Measurements from ENCODE around the gene TPRG1L.

TPRG1L gene

DNA sequence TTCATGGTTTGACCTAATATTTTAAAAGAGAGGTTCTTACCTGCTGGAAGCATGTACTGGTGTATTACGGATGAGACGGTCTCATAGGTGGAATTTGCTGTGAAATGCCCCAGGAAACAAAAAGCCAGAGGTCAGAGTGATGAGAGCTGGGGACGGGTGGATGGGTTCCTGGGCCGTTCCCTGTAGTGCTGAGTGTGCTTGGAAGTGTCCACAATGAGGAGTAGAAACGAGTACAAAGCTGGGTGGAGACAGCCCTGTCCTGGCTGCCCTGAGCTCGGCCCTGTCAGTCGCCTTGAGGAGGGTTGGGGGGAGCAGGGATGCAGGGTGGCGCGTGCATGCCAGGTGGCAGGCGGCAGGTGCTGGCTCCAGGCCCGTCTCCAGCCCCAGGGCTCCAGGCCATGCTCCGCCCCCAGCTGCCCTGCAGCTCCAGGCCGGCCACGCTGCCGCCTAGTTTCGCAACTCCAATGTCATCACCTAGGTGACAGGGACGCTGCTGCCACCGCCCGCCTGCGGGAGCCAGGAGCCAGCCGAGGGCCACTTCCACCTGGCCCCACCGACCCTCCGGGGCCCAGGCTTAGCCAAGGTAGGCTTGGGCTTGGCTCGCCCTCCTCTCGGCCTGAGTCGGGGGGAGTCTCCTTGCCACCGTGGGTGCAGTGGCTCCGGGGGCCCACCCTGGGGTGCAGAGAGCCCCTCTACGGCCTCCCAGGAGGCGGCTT, 43.9 kb downstream of the TPRG1L start:
- peak; percentile 27 for DNase-seq

- DNase-seq, result no peak
These were observed 44.6 kb downstream of the TPRG1L start for GRCh38 chr1:3669421-3669821.

DNA sequence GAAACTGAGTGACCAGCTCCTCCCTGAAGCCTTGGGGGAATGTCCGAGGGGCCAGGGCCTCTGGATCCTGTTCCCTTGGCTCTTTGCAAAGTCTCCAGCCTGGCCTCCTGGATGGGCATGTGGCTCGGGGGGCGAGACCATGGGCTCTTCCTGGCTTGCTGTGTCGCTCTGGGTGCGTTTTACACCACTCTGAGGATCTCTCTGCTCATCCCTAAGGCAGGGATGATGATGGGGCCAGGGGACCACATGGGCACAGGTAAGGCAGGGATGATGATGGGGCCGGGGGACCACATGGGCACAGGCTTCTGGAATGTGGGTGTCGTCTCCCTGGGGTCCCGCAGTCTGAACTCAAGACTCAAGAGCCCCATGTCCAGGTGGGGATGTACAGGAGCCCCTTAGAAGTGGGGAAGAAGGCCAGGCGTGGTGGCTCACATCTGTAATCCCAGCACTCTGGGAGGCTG, 45.2 kb downstream of the TPRG1L start:
- DNase-seq, result no peak

GRCh38 chr1:3670823-3671265, 46.0 kb downstream of the TPRG1L start:
- no peak for DNase-seq

DNA sequence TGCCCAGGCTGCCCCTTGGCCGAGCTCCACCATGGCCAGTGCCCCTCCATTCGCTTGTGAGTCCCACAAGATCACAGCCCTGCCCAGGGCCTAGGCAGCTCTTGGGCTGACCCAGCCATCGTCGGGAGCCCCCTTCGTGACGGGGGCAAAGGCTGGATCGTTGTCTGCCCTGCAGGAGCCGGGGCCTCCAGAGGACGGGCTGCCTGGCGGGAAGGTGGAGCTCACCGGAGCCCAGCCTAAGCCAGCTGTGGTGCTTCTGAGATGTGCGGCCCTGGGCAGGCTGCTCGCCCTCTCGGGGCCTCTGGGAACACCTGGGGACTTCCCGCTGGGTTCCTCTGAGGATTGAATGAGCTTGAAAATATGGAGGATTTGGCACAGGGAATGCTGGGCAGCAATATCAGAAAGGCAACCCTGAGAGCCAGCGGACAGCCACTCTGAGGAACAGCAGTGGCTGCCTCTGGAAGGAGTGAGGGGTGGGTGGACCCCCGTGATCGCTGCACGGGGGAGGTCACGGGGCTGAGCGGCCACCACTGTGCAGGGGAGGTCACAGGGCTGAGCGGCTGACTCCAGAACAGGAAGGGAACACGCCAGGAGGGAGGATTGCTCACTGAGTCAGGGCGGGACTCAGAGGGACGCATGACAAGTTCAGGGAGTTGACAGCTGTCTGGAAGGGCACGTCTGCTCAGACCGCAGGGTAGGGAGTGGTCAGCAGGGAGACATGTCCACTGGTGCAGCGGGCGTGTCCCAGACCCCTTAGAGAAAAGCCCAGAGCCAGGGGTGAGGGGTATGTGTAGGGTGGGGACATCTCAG, 46.8 kb downstream of the TPRG1L start:
- no peak for DNase-seq

DNA sequence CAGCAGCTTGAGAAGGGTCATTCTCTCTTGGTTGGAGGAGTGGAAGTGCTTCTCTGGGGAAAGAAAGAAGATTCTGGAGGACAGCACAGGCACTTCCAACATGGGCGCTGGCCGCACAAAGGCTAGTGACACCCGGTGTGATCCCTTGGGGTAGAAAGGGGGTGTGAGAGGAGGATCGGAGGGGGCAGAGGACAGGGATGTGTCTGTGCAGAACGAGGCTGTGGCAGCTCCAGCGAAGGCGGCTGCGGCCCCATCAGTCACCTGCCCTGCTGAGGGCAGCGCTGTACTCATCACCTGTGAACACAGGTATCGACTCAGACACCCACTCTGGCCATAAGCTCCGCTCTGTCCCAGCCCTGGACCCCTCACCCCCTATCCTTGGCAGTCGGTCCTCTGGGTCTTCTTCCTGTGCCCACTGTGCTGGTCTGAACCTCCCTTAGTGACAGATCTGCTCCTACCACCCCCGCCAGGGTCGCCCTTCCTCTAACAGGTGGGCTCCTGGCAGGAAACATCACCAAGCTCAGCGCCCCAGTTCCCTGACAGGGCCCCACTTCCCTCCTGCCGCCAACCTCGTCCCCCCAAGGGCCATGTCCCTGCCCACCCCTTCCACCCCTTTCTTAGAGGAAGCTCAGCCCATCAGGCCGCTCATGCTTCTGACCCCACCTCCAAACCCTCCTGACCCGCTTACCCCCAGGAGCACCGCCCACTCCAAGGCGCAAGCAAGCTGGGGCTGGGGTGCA, 47.6 kb downstream of the TPRG1L start:
- no peak for DNase-seq

DNA sequence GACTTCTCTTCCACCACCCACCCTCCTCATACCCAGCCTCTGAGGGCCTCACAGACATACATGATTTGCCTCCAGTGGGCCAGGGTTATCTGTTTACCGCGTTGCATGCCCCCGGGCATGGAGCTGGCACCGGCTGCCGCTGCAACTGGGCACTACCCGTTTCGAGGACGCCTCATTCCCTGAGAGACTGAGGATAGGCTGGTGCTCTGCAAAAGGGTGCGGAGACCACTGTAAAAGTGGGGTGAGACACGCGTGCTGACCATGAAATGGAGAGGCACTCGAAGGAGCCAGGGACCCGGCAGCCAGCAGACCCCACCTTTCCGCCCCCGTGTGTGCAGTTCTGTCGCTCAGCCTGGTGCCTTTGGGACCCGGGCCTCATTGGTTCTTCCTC, 48.2 kb downstream of the TPRG1L start:
- DNase-seq, result no peak

DNA sequence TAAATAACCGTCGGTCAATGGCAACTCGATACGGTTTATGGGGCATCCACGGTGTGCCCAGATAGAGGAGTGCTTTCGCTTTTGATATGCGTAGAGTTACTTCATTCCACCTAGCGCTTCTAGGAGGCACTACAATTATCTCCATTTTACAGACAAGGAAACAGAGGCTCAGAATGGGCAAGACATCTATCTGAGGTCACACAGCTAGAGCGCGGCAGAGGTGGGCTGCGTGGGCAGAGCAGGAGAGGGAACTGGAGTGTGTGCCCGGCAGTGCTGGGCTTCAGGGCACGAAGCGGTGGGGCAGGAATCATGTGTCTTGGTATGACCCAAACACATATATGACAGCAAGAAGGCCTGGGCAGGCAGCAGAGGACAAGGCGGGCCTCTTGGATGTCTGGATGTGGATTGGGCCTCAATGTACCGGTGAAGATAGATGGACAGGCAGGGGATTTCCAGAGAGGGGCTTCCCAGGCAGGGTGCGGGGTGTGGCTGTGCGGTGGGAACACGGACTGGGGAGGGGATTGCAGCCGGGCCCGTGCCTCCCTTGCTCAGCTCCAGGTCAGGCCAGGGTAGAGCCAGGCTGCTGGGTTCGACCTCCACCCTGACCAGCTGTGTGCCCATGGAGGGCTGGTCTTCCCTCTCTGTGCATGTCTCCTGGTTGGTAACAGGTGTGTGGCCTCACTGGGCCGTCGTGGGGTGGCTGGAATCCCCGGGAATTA, 48.7 kb downstream of the TPRG1L start:
- DNase-seq, result no peak

DNA sequence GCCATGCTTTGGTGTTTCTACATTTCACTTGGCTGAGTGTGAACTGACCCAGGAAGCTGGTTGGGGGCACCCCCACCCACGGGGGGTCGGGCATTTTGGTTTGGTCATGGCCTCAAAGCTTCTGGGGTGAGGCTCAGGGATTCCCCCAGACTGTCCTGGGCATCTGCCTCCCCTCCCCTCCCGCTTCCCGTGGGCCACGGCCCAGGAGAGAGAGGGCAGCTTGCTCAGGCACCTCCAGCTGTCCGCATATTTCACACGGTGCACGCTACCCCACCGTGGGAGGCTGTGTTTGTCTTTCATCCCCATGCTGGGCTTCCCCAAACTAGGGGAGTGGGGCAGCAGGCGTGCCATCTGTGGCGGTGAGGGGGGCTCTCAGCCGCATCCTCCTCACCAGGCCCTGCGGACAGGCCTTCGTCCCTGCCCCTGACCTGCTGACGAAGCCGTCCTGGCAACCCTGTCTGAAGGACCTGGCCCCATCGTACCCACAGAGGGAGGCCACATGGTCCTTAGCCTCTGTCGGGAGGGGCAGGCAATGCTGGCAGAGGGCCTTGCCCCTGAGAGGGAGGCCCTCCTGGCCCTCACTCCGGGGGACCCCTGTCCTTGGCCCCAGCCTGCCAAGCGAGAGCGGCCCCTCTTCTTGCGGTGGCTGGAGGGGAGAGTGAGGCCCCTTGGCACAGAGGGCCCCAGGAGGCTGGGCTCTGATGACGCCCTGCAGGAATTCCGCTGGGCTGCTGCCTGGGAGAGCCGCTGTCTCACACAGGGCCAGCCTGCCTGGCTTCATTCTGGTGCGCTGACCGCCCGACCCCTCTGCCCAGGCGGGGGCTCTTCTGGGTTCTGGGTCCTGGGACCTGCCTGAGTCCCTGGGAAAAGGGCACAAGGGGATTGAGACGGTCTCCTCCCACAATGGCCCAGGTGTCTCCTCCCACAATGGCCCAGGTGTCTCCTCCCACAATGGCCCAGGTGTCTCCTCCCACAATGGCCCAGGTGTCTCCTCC, 49.6 kb downstream of the TPRG1L start:
- DNase-seq, result no peak

DNA sequence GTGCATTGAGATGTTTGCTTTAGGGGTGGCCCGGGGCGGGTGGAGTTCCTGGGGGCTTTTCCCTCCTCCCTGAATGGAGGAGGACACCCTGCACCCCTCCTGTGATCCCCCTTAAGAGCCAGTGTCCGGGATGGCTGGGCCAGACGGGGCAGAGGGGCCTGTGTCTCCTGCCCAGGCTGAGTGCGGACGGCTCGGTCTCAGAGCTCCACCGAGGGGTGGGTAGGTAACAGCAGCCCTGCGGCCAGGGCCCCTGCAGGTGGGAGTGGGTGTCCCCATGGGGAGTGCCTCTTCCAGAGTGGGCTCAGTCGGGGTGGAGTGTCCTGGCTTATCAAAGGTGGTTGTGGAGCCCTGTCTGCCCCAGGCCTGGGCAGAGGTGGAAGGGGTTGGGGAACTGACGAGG, 50.6 kb downstream of the TPRG1L start:
- no peak for DNase-seq

DNA sequence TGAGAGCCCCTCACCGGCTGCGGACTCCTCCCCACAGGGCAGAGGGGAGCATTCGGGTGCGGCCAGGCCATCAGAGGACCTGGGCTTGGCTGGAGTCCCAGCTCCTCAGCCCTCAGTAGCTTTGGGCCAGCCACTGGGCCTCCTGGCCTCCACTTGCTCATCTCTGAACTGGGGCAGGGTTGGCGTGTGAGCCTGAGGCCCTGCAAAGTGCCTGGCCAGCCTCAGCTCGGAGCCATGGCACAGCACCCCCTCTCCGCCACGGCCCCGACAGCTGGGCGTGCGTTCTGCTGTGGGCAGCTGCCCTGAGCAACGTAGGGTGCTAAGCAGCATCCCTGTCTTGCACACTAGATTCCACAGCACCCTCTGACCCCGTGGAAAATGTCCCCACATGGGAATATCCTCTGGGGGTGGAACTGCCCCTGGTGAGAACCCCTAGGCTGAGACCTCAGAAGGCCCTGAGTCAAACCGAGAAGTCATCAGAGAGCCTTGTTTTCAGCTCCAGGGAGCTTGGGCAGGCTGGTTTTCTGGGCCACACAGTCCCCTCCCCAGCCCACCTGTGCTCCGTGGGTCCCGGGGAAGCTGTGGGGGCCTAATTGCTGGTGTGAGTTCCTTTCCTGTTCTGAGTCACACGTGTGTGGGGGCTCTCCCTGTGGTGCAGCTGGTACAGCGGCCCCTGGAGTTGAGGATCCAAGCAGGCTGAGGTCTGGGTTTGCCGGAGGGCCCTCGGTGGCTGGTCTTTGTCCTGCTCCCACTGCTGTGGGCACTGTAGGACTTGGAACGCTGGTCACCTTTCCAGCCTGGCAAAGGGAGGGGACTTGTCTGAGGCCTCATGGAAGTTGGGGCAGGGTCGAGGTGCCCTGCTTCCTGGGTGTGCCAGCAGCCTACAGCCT, 52.0 kb downstream of the TPRG1L start:
- no peak for DNase-seq

DNA sequence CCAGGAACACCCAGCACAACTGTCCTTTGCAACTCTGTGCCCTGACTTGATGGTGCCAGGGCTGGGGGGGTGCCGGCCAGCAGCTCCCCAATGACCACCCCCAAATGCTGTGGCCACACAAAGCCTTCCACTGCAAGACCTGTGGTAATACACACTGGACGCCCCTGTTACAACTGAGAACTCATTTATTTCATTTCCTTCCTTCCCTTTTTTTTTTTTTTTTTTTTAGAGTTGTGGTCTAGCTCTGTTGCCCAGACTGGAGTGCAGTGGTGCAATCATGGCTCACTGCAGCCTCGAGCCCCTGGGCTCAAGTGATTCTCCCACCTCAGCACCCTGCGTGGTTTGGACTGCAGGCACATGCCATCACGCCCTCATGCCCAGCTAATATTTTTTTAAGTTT, 52.7 kb downstream of the TPRG1L start:
- no peak for DNase-seq

DNA sequence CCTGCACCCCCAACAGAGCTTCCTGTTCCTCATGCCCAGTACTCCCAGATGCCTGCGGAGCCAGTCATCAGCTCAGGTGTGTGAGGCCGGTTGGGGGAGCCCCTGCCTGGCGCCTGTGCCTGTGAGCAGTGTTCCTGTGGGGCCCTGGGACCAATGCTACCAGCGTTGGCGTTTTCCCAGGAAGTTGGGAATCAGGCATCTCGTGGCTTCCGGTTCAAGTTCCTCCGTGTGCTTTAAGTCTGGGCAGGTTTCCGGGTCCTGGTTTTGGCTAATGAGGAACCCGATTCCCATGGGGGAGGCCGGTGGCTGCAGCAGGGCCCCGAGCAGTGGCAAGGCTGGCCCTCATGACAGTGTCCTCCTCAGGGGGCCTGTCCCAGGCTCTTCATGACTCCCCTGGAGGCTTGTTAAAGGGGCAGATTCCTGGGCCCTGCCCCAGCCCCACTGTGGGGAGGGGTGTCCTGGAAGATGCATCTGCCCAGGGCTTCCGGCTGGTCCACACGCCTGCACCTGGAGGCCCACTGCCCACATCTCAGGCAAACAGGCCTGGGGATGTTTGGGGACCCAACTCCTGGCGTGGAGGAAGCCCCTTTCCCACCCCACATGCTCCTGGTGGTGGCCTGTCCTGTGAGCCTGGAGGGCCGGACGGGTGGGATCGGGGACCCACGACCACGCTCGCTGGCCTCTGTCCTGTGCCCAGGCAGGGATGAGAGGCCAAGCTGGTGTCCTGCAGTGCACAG, 53.7 kb downstream of the TPRG1L start:
- DNase-seq, result no peak

GRCh38 chr1:3679098-3679555, 54.3 kb downstream of the TPRG1L start:
- no peak for DNase-seq
